GM21576 (cell line): Measurements from ENCODE around the gene TMEM63A.
A peak's percentile ranks its signal among the peaks of the same experiment; 100 is the strongest.
"Not testable (repeated sequence)": the region's sequence is repeated elsewhere in the genome, so short reads cannot be mapped to it uniquely, and the experiment has no call there.

Experiments
- ATAC-seq: cut with Tn5 transposase; IDR thresholded peaks from one replicate; pipeline ENCODE4 v1.9.1; 2021; ENCODE audit warnings: mild to moderate bottlenecking, moderate library complexity; ENCODE audit not compliant: unreplicated experiment

TMEM63A gene

DNA sequence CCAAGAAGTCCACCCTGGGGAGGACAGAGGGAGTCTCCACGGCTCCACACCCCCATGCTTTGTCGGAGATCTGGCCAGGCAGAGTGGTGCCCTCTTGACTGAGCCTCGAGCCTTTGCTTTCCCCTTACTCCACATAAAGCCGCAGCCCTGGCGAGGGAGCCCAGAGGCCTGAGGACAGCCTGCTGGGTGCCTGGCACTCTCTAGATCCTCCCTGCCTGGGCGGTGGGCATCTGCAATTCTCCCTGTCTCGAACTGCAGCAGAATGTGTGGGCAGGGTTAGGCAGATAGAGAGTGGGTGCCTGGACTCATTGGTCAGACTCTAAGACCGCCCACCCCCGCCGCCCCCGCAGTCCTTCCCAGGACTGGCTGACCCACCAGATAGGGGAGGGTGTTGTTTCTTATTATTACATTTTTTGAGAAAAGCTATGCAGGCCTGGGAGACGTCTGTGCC lies 58.3 kb downstream of the TMEM63A start:
- ATAC-seq = no peak

DNA sequence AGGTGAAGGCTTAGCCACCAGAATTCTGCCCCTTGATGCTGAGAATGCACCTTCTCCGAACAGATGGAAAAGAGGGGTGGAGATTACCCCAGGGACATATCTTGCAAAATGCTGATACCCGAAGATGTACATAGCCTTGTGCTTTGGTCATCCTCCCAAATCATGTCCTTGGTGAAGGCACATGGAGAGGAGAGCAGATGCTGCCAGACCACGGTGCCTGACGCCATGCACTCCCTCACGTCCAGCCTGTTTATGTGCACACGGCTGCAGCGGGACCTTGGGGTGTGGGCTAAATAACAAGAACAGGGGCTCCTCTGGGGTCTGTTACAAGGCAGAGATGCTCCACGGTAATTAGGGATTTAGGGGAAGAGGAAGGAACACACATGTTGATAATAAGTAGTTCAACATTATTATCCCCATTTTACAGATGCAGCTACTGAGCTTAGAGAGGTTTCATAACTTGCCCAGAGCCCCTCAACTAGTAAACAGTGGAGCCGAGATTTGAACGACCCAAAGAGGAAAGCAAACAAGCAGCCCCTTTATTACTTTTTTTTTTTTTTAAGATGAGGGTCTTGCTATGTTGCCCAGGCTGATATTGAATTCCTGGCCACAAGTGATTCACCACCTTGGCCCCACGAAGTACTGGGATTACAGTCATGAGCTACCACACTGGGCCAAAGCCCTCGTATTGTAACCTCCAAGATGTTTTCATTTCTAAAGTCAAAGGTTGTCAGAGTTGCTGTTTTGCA lies 59.4 kb downstream of the TMEM63A start:
- ATAC-seq = no peak

DNA sequence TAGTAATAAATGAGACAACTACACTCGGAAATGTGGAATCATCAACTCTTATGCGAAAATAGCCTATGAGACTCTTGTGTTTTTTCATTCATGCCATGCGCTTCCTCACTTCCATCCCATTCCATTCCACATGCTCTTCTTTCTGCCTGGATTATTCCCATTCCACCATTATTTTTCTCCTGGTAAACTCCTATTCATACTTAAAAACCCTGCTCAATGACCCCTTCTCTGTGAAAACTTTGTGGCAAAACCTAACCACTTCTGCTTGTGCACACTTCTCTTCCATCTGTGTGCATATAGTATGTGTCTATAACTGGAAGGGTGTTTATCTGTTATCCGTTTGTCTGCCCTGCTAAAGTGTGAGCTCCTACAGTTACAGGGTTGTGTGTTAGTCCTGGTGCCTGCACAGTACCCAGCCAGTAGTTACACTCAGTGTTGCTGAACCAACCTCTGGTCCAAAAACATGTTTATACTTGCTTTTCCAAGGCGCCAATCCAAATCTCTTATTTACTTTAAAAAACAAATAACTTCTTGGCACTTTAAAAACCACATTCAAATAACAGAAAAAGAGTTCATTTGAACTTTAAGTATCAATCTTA lies 61.6 kb downstream of the TMEM63A start:
- no peak for ATAC-seq

DNA sequence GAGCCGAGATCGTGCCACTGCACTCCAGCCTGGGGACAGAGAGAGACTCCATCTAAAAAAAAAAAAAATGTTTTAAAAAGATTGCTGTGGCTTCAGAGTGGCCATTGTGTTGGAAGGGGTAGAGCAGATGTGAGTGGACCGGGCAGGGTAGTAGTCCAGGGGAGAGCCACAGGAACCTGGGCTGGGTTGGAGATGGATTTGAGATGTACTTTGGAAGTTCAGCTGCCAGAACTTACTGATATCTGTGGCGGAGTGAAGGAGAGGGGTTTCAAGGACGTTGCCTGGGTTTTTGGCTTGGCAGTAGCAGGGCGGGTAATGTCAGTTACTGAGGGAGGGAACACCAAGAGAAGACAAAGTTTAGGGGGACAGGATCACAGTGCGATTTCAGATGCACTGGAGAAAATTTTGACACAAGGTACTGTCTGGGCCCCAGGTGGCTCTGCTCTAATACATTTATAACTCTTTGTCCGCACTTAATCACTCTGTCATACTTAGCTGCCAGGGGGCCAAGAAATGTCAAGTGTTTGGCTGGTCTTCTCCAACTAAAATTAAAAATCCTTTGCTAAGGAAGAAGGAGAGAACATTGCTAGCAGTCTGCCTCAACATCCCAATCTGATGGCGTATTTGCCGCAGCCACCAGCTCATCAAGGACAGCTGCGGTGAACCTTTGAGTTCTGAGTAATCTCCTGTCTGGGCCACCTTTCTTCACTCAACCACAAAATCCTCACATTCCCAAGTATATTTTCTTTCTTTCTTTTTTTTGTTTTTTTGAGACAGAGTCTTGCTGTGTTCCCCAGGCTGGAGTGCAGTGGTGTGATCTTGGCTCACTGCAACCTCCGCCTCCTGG lies 62.6 kb downstream of the TMEM63A start:
- no peak for ATAC-seq

DNA sequence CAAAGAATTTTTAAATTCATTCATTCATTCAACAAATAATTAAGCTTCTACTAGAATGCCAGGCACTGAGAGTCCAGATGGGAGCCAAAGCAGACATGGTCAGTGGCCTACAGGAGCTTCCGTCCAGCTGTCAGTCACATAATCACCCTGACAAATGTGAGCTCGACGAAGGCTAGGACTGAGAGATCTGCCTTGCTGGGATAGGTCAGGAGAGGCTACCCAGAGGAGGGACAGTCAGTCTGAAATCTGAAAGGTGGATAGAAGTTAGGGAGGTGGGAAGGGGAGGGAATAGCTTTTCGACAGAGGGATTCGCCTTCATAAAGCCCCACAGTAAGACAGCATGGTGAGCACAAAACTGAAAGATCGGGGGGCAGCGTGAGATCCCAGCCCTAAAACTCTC lies 64.0 kb downstream of the TMEM63A start:
- ATAC-seq = no peak

DNA sequence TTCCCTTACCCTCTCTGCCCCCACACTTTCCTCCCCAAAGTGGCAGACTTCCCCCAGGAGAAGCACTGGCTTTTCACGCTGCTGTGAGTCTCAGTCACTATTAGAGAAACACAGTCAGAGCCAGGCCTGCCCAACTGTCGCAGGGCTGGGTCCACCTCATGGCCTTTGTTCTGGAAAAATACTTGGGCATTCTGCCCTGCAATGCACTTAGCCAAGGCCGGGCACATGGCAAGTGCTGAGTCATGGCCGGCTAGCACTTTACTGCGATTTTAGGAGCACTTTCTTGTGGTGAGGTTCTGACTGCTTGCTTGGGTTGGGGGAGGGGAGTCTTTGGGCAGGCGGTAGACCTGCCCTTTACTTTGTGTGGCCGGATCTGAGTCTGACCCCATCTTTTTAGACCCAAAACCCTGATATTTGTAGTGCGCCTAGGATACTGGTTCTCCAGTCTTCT lies 64.5 kb downstream of the TMEM63A start:
- no peak for ATAC-seq

DNA sequence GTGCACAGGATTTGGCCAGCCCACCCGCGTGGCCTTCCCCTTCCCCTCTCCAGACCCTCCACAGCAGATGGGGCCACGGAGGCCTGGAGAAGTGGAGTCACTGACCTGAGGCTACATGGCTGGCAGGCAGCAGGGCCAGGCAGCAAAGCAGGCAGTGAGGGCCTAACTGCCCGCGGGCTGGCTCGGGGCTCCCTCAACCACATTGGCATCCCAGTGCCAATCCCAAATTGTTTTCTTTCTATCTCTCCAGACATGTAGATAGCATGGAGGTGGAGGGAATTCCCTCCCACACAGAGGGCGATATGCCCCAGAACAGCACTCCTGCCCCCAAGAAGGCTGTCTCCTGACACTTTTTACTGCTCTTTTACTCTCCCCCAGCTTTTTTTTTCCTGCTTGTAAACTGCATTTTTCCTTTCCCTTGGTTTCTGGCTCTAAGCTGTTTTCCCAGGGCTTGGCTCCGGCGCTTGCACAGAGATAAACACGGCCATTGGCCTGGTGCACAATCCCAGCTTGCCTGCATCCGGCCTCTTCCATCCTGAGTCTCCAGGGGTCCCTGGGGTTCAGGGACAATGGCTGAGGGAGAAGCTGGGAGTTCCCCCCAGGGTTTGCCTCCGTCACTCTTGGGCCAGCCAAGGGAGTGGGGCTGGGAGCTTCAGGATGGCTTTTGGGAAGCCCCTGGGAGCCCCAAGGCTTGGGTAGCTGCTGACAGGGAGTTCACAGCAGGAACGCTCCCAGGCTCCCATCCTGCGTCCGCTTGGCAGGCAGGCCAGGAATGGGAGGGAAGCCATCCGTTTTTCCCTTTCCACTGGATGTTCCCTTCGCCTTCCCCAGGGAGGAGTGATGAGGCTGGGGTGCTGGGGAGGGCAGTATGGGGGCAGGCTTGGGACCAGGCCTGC lies 65.3 kb downstream of the TMEM63A start:
- ATAC-seq = no peak

DNA sequence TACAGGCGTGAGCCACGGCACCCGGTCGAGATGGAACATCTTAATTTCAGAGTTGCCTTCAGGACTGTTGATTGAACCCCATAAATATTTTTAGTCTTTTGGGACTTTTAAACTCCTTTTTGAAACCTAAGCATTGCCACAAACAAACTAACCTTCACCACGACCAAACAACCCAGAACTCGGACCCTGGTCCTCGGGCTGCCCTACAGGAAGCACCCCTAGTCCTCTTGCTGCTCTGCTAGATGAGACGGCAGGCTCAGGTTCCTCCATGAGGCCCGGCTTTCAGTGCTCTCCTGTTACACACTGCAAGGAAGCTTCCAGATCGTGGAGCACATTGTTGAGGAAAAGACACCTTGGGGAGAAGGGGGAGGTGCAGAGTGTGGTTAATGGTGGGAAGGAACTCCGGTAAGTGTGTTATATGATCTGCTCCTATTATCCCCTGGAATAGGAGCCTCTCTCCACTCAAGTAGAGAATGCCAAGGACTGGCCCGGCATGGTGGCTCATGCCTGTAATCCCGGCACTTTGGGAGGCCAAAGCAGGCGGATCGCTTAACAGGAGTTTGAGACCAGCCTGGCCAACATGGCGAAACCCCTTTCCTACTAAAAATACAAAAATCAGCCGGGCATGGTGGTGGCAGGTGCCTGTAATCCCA lies 66.5 kb downstream of the TMEM63A start:
- ATAC-seq = no peak

DNA sequence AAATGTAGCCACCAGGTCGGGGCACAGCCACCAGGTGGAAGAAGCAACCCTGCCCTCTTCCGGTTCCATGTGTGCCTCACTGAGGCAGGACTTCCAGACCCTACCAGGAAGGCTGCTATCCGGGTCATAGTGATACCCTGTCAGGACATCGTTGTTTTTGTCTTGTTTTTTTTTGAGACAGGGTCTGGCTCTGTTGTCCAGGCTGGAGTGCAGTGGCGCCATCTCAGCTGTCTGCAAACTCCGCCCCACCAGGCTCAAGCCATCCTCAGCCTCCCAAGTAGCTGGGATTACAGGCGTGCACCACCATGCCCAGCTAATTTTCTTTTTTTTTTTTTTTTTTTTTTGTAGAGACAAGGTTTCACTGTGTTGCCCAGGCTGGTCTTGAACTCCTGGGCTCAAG lies 67.1 kb downstream of the TMEM63A start:
- ATAC-seq = not testable (repeated sequence)

DNA sequence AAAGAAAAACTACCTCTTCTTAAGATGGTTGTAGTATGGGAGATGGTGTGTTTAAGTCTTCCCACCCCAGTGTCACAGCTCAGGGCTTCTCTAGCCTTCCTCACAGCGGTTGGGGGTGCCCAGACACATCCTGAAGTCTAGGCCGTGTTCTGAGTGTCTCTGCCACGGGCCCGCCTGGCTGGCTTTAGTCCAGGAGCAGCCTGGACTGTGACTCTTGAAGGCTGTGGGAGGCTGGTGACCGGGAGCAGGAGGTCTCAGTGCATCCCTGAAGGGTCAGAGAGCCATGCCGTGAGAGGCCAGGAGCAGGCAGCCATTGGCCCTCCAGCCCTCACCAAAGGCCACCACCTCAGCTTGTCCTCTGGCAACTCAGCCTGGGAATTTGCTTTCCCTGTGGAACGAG lies 67.8 kb downstream of the TMEM63A start:
- no peak for ATAC-seq

DNA sequence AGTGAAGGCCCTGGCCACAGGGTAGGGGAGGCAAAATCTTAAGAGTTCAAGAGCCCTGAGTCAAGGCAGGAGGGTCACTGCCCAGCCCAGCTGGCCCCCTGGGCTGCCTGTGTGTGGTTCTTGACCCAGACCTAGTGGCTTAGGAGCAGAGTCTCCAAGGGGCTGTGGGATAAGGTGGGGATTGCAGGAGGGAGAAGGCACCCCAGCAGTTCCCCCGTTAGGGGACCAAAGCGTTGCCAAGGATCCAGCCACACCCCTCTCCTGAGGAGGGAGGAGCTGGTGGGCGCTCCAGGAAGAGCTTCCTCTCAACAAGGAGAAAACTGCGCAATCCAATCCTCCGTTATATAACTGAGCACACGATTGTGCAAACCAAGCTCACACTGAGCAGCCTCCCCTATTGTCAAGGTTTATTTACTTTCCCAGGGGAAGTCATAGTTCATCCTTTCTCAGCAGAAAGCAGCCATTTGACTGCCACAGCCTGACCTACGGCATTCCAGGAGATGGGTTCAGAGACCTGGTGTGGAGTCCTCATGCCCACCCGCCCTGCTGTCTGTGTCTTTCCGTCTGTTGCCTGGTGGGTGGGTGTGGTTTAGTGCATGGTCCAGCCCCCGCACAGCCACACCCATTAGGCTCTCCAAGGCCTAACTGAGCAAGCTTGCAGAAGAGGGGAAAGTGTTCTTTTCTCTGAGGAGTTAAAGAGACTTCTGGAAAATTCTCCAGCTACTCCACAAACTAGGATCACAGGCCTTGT lies 68.8 kb downstream of the TMEM63A start:
- no peak for ATAC-seq

DNA sequence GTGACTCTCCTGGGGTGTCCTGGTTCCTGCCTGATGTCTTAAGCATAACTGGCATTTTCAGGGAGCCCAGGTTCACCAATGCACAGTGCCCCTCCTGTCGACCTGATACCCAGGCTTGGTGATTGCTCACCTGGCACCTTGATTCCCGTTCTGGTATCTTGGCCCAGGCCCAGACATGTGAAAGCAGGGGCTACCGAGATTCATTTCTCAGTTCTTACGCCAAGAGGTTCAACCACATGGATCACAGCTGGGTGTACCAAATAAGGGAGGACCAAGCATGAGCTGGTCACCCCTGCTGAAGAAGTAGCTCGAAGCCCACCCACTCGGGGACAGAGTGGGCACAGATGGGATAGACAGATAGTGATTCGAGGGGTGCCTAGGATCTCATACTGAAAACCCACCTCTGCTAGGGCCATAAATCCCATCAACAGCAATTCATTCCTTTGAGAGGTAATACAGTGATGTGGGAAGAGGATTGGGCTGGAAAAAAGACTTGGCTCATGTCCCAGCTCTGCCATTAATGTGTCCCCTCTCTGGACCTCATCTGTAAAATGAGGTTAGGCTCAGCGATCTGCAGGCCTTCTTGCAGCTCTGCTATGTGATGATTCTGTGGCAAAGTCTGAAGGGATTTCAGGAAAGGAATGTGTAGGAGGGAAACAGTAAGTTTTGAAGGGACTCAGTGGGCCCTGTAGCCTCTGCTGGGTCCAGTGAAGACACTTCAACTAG lies 69.5 kb downstream of the TMEM63A start:
- ATAC-seq = no peak

DNA sequence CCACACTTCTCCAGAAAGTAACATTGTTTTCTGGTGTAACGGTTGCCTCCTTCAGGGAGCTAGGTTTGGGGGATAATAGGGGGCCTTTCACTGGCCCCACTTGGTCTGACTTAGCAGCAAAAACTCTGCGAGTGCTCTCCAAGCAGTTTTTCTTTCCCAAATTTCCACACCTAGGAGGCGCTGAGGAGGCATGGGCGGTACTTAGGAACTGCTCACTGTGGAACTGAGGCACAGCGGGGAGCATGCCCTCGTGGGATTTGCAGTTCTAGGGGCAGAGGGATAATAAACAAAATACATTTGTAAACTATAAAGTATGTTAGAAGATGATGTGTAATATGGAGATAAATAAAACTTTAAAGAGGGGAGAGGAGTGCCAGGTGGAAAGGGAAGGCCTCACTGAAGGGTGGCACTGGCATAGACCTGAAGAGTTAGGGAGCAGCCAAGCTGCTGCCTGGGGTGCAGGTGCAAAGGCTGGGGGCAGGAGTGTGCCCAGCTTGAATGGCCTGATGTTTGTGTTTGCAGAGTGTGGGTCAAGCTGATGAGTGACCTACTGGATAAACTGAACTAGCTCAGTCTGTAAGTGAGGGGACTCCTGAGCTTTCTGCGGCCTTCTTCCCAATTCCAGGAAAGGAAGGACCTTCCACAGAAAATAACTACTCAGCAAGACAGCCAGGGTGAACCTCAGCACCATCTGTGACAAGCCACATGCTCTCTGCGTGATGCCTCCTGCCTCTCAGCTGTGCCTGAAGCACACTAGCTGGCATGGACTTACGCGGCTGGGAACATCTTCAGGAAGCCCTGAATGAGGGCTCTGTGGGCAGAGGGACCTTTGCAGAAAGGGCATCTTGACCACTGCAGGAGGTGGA lies 70.3 kb downstream of the TMEM63A start:
- no peak for ATAC-seq

DNA sequence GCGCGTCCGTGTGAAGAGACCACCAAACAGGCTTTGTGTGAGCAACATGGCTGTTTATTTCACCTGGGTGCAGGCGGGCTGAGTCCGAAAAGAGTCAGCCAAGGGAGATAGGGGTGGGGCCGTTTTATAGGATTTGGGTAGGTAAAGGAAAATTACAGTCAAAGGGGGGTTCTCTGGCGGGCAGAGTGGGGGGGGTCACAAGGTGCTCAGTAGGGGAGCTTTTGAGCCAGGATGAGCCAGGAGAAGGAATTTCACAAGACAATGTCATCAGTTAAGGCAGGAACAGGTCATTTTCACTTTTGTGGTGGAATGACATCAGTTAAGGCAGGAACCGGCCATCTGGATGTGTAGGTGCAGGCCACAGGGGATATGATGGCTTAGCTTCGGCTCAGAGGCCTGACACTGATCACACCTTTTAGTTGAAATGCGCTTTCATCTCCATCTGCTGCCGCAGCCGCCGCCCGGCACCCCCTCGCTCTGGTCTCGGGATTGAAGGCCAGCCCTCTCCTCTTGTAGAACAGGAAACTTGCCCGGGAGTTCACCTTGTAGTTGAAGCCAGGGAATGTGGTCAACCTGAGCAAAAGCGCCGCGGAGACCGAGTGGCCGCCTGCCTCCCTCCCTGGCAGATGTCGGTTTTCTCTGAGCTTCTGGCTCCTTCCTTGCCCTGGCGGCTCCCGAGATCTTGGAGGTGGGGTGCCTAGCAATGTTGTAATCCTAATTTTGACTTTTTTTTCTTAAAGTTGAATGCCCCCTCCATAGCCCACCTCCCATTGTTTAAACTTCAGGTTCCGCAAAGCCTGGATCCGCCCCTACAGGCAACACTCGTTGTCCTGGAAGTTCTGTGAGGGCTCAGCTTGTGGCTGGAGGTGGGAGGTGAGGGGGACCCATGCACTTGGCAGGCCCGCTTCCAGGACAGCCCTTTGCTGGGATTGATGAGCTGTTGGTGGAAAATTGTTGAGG lies 71.3 kb downstream of the TMEM63A start:
- not testable (repeated sequence) for ATAC-seq

DNA sequence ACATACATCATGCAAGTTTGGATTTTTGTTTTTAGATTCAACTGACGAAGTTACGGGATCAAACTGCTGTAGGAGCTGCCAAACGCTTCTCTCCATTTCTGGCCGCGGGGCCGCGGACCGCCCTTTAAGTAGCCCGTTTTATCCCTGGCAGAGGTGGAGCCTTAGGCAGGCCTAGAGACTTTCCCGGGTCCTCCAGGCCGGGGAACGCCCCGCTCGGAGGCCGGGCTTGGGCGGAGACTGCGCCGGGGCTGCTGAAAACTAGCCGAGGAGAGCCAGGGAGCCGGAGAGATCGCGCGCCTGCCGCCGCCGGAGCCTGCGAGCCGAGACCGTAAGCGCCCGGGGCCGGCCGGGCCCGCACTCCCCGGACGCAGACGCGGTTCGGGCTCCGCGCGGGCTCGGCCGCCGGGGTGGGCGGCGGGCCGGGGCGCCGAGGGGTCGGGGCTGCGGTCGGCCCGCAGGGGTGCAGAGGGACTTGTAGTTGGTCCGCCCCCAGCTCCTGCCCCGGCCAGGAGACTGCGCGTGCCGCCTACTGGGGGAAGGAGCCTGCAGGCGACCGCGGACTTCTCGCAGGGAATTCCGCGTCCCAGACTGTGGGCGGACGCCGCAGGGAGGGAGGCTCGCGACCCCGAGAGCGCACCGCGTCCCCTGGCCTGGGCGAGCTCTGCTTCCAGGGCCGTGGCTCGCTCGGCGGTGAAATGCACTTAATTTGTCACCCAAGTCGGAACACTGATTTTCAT lies 72.2 kb downstream of the TMEM63A start, which contains the start of gene EPHX1:
Gene EPHX1 (plus strand): TSS at position 283 of the 737 bp plus-strand sequence. CDS start 18,606 bp downstream, outside the sequence.
- ATAC-seq = peak; percentile 94

DNA sequence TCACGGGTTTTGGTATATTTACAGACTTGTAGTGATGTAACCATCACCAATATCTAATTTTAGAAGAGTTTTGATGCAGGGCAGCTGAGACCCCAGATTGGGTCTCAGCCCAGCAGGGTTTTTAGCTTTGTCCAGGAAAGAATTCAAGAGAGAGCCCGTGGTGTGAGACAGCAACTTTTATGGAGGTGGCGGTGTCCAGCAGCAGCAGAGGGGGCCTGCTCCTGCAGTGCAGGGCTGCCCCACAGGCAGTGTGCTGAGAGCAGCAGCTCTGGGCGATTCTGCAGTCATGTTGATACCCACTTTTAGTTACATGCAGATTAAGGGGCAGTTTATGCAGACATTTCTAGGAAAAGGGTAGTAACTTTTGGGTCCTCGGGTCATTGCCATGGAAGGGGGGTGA lies 74.0 kb downstream of the TMEM63A start:
- ATAC-seq = no peak
